HG03280 (cell line): Measurements from ENCODE around the gene LAMB3.
A peak's percentile ranks its signal among the peaks of the same experiment; 100 is the strongest.
"Not testable (repeated sequence)": the region's sequence is repeated elsewhere in the genome, so short reads cannot be mapped to it uniquely, and the experiment has no call there.

Experiments
- ATAC-seq: cut with Tn5 transposase; IDR thresholded peaks from one replicate; pipeline ENCODE4 v1.9.1; 2021; ENCODE audit warnings: mild to moderate bottlenecking, moderate library complexity; ENCODE audit not compliant: unreplicated experiment

Gene LAMB3

DNA sequence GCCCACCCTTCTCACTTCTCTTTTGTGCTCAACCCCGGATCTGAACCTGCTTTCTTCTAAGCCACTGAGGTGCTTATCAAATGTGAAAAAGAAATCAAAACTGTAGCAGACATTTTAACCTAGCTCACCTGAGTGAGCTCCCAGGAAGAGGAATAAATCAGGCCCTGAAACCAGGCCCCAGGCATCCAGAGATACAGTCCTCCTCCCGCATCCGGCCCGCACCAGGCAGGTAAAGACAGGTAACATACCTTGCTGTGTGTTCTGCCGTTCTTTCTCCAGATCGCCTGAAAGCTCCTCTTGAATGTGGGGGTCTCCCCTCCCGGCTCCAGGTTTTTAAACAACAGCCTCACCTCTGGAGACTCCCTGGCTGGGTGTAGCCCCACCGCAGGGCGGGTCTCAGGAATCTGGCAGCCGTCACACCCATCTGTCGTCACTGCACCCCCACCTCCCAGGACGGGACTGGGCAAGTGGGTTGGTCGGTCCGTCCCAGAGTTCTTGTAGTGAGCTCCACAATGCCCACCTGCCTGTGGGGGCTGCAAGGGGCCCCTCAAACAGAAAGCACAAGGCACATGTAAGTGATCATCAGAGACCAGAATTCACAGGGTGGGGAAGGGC lies at the start of gene LAMB3:
LAMB3 (minus strand) TSS at position 305 of the 615 bp plus-strand sequence. CDS start 1,481 bp downstream, outside the sequence.
- no peak for ATAC-seq

DNA sequence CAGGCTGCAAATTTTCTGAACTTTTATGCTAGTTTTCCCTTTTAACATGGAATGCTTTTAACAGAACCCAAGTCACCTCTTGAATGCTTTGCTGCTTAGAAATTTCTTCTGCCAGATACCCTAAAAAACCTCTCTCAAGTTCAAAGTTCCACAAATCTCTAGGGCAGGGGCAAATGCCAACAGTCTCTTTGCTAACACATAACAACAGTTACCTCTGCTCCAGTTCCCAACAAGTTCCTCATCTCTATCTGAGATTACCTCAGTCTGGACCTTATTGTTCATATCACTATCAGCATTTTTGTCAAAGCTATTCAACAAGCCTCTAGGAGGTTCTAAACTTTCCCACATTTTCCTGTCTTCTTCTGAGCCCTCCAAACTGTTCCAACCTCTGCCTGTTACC lies 48.5 kb upstream of the LAMB3 start:
- ATAC-seq: not testable (repeated sequence)

DNA sequence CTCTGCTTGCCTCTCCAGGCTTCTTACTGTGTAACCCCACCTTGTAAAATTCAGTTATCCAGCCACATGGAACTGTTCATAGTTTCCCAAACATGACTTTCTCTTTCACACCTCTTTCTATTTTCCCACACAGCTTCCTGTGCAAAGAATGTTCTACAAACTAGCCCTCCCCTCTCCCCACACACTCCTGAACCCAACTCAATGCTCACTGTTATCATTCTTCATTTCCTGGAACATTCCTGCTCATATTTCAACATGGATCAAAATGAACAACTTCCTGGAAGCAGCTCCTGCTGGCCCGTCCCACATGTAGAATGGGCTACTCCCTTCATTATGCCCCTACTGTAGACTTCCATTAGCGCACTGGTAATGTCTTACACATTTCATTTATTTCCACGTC lies 44.9 kb upstream of the LAMB3 start:
- ATAC-seq: no peak

DNA sequence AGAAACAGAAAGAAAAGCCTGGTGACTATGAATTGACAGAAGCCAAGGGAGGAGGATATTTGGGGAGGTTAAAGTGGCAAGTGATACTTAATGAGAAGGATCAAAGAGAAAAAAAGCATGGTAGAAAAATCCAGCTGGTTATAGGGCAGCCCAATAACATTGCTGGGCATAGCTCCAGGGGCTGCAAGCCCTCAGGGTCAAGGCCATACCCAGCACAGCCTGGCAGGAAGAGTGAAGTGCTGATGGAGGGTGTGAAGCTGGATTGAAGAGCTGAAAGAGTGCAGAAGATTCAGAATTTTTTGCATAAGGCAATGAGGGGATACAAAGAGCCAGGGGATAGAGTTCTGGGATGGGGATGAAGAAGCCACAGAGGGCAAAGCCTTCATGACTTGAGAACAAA lies 44.4 kb upstream of the LAMB3 start:
- ATAC-seq: no peak

DNA sequence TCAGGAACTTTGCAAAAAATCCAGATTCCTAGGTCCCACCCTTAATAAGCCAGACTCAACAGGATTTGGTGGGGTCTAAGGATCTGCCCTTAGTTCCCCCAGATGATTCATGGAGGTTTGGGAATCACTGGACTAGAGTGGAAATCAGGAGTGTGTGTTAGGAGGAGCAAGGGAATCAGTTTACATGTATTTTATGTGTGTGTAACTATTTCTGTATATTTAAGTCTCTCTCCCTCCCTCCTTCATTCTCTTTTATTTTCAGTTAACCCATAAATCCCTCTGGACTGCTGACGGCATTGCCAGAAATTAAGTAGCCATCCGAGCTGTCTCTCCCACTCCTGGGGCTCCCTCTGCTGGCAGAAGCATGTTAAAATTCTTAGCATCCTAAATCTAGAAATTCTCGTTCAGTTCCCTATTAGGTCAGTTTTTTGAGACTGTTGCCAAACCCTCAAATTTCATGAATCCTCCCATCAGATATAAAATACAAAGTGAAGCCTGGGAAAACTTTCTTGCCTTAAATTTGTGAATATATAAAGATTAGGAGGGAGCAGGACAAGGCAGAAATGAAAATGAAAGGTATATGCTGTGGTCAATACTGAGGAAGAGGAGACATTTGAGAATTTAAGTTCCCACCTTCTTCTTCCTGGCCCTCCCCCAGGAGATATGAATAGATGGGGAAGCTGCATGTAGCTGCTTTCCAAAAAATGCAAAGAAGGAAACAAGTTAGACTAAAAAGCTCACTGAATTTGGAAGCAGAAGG lies 40.7 kb upstream of the LAMB3 start:
- ATAC-seq: peak; percentile 75

DNA sequence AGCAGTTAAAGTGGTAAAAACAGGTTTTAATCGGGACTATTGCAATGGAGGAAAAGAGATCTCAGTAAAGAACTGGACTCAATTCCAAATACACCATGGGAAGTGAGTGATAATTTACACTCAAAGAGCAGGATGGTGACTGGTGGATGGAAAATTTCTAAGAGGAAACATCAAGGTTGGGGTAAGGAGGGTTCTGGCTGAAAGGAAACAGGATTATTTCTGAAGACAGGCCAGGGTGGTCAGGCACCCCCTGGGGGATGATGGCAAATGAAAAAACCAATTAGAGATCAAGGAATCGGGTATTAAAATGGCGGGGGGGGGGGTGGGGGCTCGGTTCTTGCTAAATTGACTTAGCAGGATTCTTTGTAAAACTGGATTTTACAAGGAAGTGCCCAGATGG lies 40.1 kb upstream of the LAMB3 start:
- ATAC-seq: no peak

DNA sequence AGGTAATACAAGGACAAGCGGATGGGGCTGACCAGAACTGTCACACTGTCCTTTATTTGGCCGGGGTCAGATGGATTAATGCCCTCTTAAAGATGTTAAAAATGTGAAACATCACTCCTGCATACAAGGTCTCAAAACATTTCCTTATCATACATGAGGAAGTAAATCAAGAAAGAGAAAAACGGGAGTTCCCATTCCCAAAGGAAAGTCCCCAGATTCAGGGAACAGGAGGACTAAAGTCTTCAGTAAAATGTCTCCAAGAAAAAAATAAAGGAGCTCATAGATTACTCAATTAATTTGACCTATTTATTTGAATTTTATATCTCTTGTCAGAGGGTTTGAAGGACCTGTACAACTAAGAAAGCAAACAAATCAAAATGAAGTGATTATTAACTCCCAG lies 39.0 kb upstream of the LAMB3 start:
- ATAC-seq: no peak

DNA sequence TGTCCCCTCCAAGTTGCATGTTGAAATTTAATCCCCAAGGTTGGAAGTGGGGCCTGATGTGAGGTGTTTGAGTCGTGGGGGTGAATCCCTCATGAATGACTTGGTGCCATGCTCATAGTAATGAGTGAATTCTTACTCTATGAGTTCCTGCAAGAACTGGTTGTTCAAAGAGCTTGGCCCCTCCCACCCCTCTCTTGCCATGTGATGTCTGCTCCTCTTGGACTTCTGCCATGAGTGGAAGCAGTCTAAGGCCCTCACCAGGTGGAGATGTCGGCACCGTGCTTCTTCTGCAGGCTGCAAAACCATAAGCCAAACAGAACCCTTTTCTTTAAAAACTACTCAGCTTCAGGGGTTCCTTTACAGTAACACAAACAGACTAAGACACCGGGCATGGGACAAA lies 37.3 kb upstream of the LAMB3 start:
- ATAC-seq: no peak

DNA sequence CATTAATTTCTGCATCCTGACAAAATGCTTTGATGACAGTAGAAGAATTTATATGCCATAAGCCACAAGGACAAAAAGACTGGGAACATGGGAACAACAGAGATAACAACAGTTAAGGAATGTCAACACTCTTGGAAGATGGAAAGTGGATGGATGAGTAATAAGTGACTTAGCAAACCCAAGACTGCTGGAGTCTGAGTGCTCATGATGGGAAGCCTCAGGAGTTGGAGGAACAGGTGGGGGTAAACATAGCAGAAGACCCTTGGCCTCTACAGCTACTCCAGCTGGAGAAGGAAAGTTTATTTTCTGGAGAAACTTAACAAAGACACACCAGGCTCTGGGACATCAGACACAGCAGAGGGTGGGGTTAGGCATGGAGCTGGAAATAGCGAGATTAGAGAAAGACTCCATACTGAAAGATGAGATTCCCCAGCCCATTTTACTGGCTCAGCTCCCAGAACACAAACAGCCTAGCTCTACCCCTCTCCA lies 36.6 kb upstream of the LAMB3 start:
- ATAC-seq: no peak

DNA sequence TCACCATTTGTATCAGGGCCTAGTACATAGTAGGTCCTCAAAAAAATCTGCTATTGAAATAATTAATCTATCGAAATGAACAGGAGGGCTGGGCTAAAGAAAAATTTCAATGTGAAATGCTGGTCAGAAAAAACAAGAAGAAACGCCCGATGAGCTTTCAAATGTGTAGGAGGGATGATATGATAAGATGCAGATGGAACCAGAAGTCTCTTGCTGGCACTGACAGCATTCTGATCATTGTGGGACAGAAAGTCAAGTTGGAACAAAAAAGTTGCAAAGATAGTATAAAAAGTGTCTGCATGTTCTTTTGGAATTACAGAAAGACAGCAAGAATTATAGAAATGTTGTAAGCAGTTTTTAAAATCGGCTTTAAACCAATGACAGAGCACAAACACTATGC lies 34.1 kb upstream of the LAMB3 start:
- no peak for ATAC-seq

DNA sequence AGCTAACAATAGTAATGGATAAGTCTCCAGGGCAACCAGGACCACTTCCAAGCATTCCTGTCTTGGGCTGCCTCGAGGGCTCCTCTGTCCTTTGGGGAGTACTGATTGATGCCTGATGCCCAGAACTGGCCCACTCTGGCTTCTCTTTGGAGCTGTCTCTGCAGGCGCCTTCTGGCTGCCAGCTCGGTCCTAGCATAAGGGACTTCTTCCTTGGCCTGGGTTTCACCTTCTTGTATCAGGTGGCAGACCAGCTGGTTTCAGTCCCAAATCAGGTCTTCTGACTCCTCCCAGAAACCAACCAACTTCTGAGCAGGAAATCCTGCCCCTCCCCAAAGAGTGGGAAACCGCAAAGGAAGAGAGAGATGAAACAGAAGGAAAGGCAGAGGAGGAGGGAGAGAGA lies 33.6 kb upstream of the LAMB3 start:
- no peak for ATAC-seq

DNA sequence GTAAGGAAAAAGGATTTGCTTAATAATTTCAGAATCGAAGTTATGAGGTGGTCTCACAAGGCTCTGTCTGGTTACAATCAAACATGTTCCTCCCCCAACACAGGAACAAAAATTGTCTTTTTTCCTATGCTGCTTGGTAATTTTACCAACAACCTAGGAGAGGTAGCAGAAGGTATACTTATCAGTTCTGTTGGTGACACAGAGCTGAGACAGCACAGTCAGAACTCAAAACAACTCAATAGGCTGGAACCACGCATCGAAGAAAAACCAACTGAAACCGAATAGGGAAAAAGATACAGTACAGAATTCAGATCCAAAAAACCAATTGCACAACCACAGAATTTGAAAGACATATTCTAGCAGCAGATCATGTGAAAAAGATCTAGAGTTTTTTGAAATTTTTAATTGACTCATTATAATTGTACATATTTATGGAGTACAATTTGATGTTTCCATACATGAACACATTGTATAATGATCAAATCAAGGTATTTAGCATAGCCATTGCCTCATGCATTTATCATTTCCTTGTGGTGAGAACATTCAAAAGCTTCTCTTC lies 26.8 kb upstream of the LAMB3 start:
- no peak for ATAC-seq

DNA sequence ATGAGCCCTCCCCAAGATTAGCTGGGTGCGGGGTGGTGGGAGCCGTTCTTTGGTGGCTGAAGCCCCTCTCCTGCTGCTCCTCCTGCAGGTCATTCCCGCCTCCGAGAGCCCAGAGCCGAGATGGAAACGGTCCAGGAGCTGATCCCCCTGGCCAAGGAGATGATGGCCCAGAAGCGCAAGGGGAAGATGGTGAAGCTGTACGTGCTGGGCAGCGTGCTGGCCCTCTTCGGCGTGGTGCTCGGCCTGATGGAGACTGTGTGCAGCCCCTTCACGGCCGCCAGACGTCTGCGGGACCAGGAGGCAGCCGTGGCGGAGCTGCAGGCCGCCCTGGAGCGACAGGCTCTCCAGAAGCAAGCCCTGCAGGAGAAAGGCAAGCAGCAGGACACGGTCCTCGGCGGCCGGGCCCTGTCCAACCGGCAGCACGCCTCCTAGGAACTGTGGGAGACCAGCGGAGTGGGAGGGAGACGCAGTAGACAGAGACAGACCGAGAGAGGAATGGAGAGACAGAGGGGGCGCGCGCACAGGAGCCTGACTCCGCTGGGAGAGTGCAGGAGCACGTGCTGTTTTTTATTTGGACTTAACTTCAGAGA lies 23.4 kb upstream of the LAMB3 start:
- no peak for ATAC-seq

DNA sequence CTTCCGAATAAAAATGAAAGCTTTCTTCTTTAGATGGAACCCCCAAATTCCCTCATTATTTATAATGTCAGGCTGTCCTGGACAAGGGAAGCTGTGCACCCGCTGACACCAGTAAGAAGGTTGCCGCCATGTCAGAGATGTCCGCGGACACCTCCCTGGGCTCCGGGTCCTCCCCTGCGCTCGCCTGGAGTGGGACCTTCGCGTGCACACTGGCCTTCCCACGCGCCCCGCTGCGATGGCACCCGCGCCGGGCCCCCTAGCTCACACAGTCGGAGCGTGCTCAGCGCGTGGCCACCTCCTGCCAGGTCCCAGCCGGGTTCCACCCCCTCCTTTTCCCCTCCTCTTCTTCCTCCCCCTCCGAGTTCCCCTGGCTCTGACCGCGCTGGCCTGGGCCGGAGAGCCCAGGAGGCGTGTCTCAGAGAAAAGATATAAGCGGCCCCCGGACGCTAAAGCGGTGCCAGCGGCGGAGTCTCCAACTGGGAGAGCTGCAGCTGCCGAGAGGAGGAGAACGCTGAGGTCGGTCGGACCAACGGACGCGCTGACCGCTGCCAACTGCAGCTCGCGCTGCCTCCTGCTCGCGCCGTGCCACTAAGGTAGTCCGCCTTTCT lies 22.8 kb upstream of the LAMB3 start, which contains the start of gene G0S2:
G0S2 (plus strand) TSS at position 456 of the 608 bp plus-strand sequence. CDS start 273 bp downstream, outside the sequence.
- ATAC-seq: no peak

DNA sequence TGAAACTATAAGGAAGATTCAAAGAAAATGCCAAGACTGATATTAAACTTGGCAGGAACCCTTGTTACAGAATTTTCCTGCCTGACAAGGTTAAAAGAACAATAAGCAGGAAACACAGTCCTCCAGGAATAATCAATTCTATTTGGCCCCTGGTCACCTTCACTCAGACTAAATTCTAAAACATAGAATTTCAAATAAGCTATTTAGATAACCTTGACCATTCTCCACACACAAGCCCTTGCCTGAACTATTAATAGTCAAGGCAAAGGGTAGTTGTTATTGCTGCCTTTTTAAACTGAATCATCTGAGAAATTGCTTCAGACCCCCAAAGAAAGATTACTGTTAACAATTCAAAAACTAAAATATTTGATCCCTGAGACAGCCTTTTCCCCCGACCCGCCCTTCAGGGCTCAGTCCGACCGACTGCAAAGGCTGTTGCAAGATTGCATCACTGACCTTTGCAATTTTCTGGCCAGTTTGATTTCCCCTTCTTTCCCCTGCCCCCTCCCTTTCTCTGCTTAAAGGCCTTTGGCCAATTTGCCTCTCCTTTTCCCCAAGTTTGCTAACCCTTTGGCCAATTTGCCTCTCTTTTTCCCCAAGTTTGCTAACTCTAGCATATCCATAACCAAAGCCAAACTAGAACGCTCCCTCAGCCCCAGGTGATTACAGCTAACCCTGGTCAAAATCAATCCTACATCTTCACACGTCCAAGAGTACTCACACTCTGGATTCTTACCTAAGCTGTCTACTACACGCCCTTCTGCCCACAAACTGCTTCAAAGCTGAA lies 21.6 kb upstream of the LAMB3 start:
- no peak for ATAC-seq

DNA sequence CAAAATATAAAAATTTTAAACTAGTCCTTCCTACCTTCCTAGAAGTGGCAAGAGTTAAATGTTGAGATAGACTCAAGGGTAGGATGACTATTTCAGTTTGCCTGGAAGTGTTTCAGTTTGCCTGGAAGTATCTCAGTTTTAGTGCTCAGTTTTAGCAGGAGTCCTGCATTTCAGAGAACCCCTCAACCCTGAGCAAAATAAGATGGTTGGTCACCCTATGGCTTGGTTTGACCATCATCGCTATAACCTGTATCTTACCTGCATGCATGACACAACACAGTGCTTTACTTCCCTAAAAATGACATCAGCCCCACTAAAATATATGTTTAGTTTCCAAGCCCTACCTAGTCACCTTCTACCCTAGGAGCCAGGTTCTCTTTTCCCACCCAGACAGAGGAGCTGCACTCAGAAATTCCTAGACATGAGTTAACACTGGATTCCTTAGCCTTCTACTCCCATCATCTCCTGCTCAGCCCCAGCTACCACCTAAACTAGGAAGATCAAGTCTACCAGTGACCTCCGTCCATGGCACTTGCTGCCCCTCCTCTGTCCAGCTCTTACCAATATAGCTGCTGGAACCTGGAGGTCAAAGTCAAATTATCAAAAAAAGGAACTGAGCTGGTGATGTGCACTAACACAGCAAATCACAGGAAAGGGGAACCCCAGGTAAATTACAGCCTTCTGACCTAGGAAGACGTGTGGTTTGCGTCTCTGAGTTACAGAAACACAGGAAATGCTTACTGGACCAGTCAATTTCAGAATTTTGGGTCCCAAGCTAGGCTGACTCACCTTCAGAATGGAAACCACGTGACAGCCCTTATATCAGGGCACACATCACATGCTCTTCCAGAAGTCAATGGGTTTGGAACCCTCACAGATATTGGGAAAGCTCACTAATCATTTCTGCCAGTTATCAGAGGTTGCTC lies 20.7 kb upstream of the LAMB3 start:
- peak; percentile 91 for ATAC-seq

DNA sequence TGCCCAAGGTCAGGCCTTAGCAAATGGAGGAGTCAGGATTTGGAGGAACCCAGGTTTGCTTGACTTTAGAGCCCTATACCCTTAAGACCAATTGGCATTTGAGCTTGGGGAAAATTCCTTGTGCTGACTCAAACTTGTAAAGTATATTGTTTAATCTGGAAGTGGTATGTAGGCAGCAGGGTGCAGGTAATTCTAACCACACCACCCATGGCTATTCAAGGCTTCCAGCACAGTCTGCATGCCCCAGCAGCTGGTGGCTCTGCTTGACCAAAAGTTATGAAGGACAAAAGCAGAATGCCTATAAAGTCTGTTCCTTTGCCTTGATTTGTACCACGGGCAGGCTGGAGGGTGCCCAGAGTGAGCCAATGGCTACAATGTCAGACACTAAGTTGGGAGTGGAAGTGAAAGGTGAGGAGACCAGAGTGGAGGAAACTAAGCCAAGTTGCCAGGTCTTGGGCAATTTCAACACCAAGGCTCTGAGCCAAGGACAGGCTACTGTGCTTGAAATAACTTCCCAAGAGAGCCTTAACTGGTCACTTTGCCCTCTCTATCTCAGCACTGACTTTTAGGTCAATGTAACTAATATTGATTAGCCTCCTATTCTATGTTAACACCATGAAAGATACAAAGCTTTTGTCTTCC lies 18.3 kb upstream of the LAMB3 start:
- no peak for ATAC-seq

DNA sequence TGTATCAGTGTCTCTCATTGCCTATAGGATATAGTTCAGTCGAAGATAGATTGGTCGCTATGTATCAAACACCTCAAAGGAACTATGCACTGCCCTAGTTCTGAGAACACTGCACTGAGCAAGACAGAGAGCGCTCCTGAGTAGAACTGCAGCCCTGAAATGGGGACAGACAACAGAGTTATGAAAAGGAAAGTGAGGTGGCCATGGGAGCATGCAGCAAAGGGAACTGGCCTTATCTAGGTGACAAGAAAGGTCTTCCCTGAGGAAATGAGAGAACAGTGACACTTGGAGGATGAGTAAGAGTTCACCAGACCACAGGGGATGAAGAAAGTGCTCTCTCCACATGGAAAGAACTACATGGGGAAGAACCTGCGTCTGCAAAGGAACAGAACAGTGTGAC lies 15.5 kb upstream of the LAMB3 start:
- ATAC-seq: no peak

DNA sequence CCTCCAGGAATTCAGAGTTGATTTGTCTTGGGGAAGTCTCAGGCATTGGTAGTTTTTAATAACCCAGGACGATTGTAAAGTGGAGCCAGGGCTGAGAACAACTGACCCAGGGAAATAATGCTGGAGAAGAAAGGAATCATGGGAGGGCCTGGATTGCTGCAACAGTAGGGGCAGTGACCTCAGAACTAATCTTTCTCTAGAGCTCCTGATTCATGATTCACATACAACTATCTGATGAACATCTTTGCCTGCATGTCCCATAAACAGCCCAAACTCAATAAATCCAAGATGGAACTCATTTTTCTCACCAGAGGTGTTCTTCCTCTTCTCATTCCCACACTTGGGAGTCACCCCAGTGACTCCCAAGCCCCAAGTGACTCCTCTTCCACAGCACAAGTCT lies 14.9 kb upstream of the LAMB3 start:
- ATAC-seq: no peak
